HG03095 (cell line): ENCODE results near the gene NUTM2D.
"Not testable (repeated sequence)": the region's sequence is repeated elsewhere in the genome, so short reads cannot be mapped to it uniquely, and the experiment has no call there.

ENCODE experiments used
- ATAC-seq: cut with Tn5 transposase; IDR thresholded peaks from one replicate; pipeline ENCODE4 v1.9.1; 2021; ENCODE audit warnings: moderate library complexity; ENCODE audit not compliant: unreplicated experiment

The NUTM2D gene

GRCh38 chr10:87369514-87370112 lies 12.1 kb downstream of the NUTM2D start:
- not testable (repeated sequence) for ATAC-seq

GRCh38 chr10:87374091-87374490 lies 16.5 kb downstream of the NUTM2D start:
- not testable (repeated sequence) for ATAC-seq

GRCh38 chr10:87379115-87379514 lies 21.6 kb downstream of the NUTM2D start:
- not testable (repeated sequence) for ATAC-seq

GRCh38 chr10:87383149-87383857 lies 25.8 kb downstream of the NUTM2D start:
- not testable (repeated sequence) for ATAC-seq

GRCh38 chr10:87384283-87384682 lies 26.7 kb downstream of the NUTM2D start:
- ATAC-seq, result not testable (repeated sequence)

- not testable (repeated sequence) for ATAC-seq
Measured at GRCh38 chr10:87385762-87386360, 28.3 kb downstream of the NUTM2D start.

GRCh38 chr10:87391360-87391759 lies 33.8 kb downstream of the NUTM2D start:
- ATAC-seq, result not testable (repeated sequence)

- ATAC-seq, result not testable (repeated sequence)
Measured at GRCh38 chr10:87396206-87396605, 38.7 kb downstream of the NUTM2D start.

GRCh38 chr10:87398436-87398835 lies 40.9 kb downstream of the NUTM2D start:
- ATAC-seq, result not testable (repeated sequence)

GRCh38 chr10:87407516-87408467 lies 50.2 kb downstream of the NUTM2D start:
- ATAC-seq, result not testable (repeated sequence)

GRCh38 chr10:87413921-87414320 lies 56.4 kb downstream of the NUTM2D start:
- ATAC-seq, result not testable (repeated sequence)
